ENCODE results near the gene ZNF772.
"Not testable (repeated sequence)": the region's sequence is repeated elsewhere in the genome, so short reads cannot be mapped to it uniquely, and the experiment has no call there.

DNA sequence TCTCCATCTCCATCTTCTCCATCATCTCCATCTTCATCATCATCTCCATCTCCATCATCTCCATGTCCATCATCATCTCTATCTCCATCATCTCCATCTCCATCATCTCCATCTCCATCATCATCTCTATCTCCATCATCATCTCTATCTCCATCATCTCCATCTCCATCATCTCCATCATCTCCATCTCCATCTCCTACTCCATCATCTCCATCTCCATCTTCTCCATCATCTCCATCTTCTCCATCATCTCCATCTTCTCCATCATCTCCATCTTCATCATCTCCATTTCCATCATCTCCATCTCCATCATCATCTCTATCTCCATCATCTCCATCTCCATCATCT, 21.9 kb upstream of the ZNF772 start:
- TF ChIP-seq, protein P1, sequence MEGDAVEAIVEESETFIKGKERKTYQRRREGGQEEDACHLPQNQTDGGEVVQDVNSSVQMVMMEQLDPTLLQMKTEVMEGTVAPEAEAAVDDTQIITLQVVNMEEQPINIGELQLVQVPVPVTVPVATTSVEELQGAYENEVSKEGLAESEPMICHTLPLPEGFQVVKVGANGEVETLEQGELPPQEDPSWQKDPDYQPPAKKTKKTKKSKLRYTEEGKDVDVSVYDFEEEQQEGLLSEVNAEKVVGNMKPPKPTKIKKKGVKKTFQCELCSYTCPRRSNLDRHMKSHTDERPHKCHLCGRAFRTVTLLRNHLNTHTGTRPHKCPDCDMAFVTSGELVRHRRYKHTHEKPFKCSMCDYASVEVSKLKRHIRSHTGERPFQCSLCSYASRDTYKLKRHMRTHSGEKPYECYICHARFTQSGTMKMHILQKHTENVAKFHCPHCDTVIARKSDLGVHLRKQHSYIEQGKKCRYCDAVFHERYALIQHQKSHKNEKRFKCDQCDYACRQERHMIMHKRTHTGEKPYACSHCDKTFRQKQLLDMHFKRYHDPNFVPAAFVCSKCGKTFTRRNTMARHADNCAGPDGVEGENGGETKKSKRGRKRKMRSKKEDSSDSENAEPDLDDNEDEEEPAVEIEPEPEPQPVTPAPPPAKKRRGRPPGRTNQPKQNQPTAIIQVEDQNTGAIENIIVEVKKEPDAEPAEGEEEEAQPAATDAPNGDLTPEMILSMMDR (IDR thresholded peaks at IDR 0.05; ENCODE audit: borderline replicate concordance, extremely low read depth, low read length, poor library complexity, severe bottlenecking) = not testable (repeated sequence)
- TF ChIP-seq EZH2 (IDR thresholded peaks at IDR 0.05; ENCODE audit: borderline replicate concordance, low read depth, low read length, severe bottlenecking) = not testable (repeated sequence)
